ENCODE measurements around the gene LIN9.

LIN9 gene

GRCh38 chr1:226302731-226303130, 6.2 kb downstream of the LIN9 start:
- H3K9me3 ChIP-seq (ENCODE audit: severe bottlenecking), result no peaks in the 10 kb centered on the region
- no peak for DNase-seq
- H3K36me3 ChIP-seq, result no peaks in the 10 kb centered on the region
- no peak overlapping the region for H3K4me3 ChIP-seq (ENCODE audit: low read depth, low read length)
- H3K27me3 ChIP-seq (ENCODE audit: insufficient read depth, low read depth, severe bottlenecking), result no peaks in the 10 kb centered on the region
- no peak for TF ChIP-seq CTCF (IDR thresholded peaks at IDR 0.05; ENCODE audit: low read depth, low read length)
- no peak overlapping the region for H3K27ac ChIP-seq

- Histone ChIP-seq H3K9me3 (ENCODE audit: severe bottlenecking) (no peaks in the 10 kb centered on the region), H3K36me3 (no peaks in the 10 kb centered on the region; the same call in 1 of the 2 replicates), H3K27me3 (ENCODE audit: insufficient read depth, low read depth, severe bottlenecking) (no peaks in the 10 kb centered on the region), H3K4me3 (ENCODE audit: low read depth, low read length) (no peak overlapping the region), H3K27ac (no peak overlapping the region)
- no peak for TF ChIP-seq CTCF (IDR thresholded peaks at IDR 0.05; ENCODE audit: low read depth, low read length)
- no peak for DNase-seq
Measured at GRCh38 chr1:226296911-226297310, 12.1 kb downstream of the LIN9 start.

- H3K27ac ChIP-seq, result no peak overlapping the region
- DNase-seq, result no peak
- no peaks in the 10 kb centered on the region for H3K9me3 ChIP-seq (ENCODE audit: severe bottlenecking)
- H3K27me3 ChIP-seq (ENCODE audit: insufficient read depth, low read depth, severe bottlenecking), result no peaks in the 10 kb centered on the region
- no peak for TF ChIP-seq CTCF (IDR thresholded peaks at IDR 0.05; ENCODE audit: low read depth, low read length)
- H3K36me3 ChIP-seq, result no peaks in the 10 kb centered on the region; the same call in 1 of the 2 replicates
- no peak overlapping the region for H3K4me3 ChIP-seq (ENCODE audit: low read depth, low read length)
Measured at GRCh38 chr1:226293553-226293920, 15.4 kb downstream of the LIN9 start.

- DNase-seq, result no peak
- no peaks in the 10 kb centered on the region for H3K9me3 ChIP-seq (ENCODE audit: severe bottlenecking)
- H3K36me3 ChIP-seq, result no peaks in the 10 kb centered on the region; the same call in 1 of the 2 replicates
- no peak overlapping the region for H3K27ac ChIP-seq
- H3K4me3 ChIP-seq (ENCODE audit: low read depth, low read length), result no peak overlapping the region
- H3K27me3 ChIP-seq (ENCODE audit: insufficient read depth, low read depth, severe bottlenecking), result no peaks in the 10 kb centered on the region
- no peak for TF ChIP-seq CTCF (IDR thresholded peaks at IDR 0.05; ENCODE audit: low read depth, low read length)
Measured at GRCh38 chr1:226292874-226293552, 16.0 kb downstream of the LIN9 start.

- no peaks in the 10 kb centered on the region for H3K9me3 ChIP-seq (ENCODE audit: severe bottlenecking)
- H3K27me3 ChIP-seq (ENCODE audit: insufficient read depth, low read depth, severe bottlenecking), result no peaks in the 10 kb centered on the region
- DNase-seq, result no peak
- H3K27ac ChIP-seq, result no peak overlapping the region
- no peak for TF ChIP-seq CTCF (IDR thresholded peaks at IDR 0.05; ENCODE audit: low read depth, low read length)
- H3K36me3 ChIP-seq, result no peaks in the 10 kb centered on the region
- no peak overlapping the region for H3K4me3 ChIP-seq (ENCODE audit: low read depth, low read length)
Measured at GRCh38 chr1:226287587-226287986, 21.4 kb downstream of the LIN9 start.

- TF ChIP-seq CTCF (IDR thresholded peaks at IDR 0.05; ENCODE audit: low read depth, low read length), result no peak
- no peaks in the 10 kb centered on the region for H3K9me3 ChIP-seq (ENCODE audit: severe bottlenecking)
- no peaks in the 10 kb centered on the region for H3K36me3 ChIP-seq
- H3K4me3 ChIP-seq (ENCODE audit: low read depth, low read length), result no peak overlapping the region
- no peaks in the 10 kb centered on the region for H3K27me3 ChIP-seq (ENCODE audit: insufficient read depth, low read depth, severe bottlenecking)
- no peak for DNase-seq
- H3K27ac ChIP-seq, result no peak overlapping the region
Measured at GRCh38 chr1:226281058-226281457, 27.9 kb downstream of the LIN9 start.
